ENCODE data around the gene B4GALT4.

B4GALT4 gene

GRCh38 chr3:119237299-119237698 lies 3.4 kb downstream of the B4GALT4 start:
- DNase-seq (ENCODE audit: low read depth) = no peak

- peak; percentile 24 for DNase-seq (ENCODE audit: low read depth)
Measured at GRCh38 chr3:119236756-119237155, 3.9 kb downstream of the B4GALT4 start.

- no peak for DNase-seq (ENCODE audit: low read depth)
Measured at GRCh38 chr3:119235151-119235550, 5.5 kb downstream of the B4GALT4 start.

- DNase-seq (ENCODE audit: low read depth) = no peak
Measured at GRCh38 chr3:119234610-119235009, 6.1 kb downstream of the B4GALT4 start.

GRCh38 chr3:119230745-119231144 lies 9.9 kb downstream of the B4GALT4 start:
- DNase-seq (ENCODE audit: low read depth) = no peak

- no peak for DNase-seq (ENCODE audit: low read depth)
Measured at GRCh38 chr3:119230071-119230470, 10.6 kb downstream of the B4GALT4 start.

- DNase-seq (ENCODE audit: low read depth) = no peak
Measured at GRCh38 chr3:119229190-119229589, 11.5 kb downstream of the B4GALT4 start.

GRCh38 chr3:119228373-119229145 lies 12.1 kb downstream of the B4GALT4 start:
- DNase-seq (ENCODE audit: low read depth) = no peak

- DNase-seq (ENCODE audit: low read depth) = no peak
Measured at GRCh38 chr3:119227070-119227850, 13.4 kb downstream of the B4GALT4 start.

GRCh38 chr3:119225121-119225520 lies 15.6 kb downstream of the B4GALT4 start:
- no peak for DNase-seq (ENCODE audit: low read depth)

- no peak for DNase-seq (ENCODE audit: low read depth)
Measured at GRCh38 chr3:119223511-119223910, 17.2 kb downstream of the B4GALT4 start.

- DNase-seq (ENCODE audit: low read depth) = no peak
Measured at GRCh38 chr3:119222391-119222790, 18.3 kb downstream of the B4GALT4 start.

- DNase-seq (ENCODE audit: low read depth) = no peak
Measured at GRCh38 chr3:119221779-119222320, 18.8 kb downstream of the B4GALT4 start.

GRCh38 chr3:119220970-119221667 lies 19.6 kb downstream of the B4GALT4 start:
- DNase-seq (ENCODE audit: low read depth) = no peak

GRCh38 chr3:119220198-119220597 lies 20.5 kb downstream of the B4GALT4 start:
- DNase-seq (ENCODE audit: low read depth) = no peak

GRCh38 chr3:119219069-119219468 lies 21.6 kb downstream of the B4GALT4 start:
- DNase-seq (ENCODE audit: low read depth) = no peak

GRCh38 chr3:119211803-119212202 lies 28.9 kb downstream of the B4GALT4 start:
- DNase-seq (ENCODE audit: low read depth) = no peak

- DNase-seq (ENCODE audit: low read depth) = no peak
Measured at GRCh38 chr3:119211193-119211592, 29.5 kb downstream of the B4GALT4 start.

- DNase-seq (ENCODE audit: low read depth) = no peak
Measured at GRCh38 chr3:119207512-119207875, 33.2 kb downstream of the B4GALT4 start.

- DNase-seq (ENCODE audit: low read depth) = no peak
Measured at GRCh38 chr3:119206611-119207511, 33.8 kb downstream of the B4GALT4 start.

- DNase-seq (ENCODE audit: low read depth) = no peak
Measured at GRCh38 chr3:119205685-119206084, 35.0 kb downstream of the B4GALT4 start.
